ENCODE results near the gene GSE1.

Gene GSE1

DNA sequence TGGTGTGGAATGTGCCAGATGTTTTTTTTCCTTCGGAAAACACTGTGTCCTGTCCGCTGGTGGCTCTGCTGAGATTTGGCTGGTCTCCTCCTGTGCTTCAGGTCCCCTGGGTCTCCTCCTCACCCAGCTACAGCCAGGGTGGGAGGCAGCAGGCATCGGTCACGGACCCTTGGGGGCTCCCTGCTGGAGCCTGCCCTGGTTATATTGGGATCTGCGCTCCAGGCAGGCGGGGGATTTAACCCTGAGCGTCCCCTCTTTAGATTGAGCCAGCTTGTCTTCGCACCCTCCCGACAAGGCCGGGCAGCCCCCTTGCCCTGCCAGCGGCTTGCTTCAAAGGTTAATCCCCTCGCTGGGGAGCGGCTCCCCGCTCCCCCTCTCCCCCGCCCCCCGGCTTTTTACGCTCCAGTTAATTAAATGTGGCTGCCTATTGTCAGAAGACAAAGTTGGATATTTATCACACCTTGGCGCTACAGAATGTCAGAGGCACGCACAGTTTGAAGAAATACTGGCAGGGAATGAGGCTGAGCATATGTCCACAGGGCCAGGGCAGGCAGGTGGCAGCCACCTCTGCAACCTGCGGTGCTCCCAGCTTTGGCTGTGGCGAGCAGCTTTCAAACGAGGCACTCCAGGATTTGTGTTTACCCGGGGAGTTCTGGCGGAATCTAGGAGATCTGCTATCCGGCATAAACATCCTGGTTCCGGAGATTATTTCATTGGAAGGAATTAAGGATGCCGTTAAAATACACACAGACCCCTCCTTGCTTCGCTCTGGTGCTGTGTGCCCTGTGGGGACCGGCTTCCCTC lies 38.2 kb upstream of the GSE1 start:
- no peak for DNase-seq

DNA sequence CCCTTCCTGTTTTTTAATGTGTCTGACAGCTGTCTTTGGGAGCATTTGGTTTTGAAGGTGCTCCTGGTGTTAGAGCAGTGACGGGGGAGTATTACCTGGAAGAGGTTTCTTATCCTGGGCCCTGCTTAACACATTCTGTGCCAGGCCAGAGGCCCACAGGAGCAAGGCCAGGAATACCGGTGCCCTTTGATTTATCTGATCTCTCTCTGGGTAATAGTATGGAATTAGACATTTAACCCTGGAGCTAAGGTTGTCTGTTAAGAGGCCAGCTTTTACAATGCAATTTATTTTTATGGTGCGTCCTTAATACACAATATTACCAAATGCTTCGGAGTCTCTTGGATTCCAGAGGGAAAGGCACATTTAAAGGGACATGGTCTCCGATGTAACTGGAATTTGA lies 37.2 kb upstream of the GSE1 start:
- no peak for DNase-seq

DNA sequence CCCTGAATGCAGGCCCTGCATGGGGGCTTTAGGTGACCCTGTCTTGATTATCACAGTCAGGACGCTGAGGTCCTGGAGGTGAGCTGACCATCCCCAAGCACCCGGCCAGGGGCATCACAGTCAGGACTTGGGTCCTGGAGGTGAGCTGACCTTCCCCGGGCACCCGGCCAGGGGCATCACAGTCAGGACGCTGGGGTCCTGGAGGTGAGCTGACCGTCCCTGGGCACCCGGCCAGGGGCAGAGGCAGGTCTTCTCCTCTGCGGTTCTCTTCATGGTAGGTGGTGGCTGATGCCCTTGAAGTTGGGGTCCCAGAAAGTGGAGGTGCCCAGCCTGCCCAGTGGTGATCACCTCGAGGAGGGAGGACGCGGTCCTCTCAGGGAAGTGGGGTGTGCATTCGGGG lies 36.2 kb upstream of the GSE1 start:
- DNase-seq, result no peak

DNA sequence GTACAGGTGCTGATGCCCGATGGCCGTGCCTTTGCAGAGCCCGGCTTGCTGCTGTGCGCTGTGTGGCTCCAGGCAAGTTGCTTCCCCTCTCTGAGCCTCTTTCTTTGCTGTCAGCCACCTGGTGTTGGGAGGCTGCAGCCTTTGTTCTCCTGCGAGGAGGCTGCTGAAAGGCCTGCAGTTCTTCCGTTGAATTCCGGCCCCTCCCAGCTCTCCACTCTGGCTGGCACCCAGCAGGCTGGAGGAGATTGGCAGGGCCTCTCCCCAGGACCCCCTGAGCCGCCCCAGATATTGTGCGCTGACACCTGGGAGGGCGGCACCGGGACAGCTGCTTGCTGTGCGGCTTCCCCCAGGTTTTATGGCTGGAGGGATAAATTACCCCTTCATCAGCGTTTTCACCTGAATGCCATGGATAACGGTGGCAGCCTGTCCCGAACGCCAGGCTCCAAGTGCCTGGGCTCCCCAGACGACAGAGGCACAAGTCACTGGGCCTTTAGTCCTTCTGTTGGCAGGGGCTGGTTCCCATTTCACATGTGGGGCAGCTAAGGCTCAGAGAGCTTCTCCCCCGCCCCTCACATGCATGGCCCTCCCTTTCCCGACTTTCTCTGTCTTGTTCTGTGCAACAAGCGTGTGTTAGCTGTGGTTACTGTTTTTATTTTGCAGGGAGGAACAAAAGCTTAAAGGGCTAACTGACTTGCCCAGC lies 35.1 kb upstream of the GSE1 start:
- no peak for DNase-seq

DNA sequence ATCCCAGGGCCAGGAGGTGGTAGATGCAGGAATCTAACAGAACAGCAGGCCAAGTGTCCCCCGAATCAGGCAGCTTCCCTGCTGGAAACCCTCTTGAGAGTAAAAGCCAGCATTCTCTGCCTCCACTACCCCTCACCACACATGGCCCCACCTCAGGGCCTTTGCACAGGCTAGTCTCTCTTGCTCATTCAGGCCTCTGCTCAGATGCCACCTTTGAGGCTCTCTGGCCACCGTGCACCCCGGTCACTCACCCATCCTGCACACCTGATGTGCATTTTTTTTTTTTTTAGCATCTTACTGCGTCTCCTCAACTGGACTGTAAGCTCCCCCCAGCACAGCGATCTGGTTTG lies 34.5 kb upstream of the GSE1 start:
- no peak for DNase-seq

DNA sequence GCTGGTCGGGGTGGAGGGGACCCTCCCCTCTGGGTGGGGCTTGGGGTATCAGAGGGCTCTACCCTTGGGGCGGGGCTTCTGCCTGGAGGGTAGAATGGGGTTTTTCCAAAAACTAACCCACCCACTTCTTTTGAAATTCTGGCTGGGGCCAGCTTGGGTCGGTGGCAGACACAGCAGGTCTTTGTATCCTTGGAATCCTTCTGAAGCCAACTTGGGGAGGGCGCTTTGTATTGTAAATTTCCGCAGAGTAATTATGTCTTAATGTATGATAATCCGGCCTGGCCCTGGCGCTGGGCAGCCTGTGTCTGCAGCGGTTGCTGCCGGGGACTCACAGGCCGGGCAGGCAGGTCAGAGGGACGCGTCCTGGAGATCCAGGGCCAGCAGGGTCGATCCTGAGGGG lies 33.9 kb upstream of the GSE1 start:
- no peak for DNase-seq

DNA sequence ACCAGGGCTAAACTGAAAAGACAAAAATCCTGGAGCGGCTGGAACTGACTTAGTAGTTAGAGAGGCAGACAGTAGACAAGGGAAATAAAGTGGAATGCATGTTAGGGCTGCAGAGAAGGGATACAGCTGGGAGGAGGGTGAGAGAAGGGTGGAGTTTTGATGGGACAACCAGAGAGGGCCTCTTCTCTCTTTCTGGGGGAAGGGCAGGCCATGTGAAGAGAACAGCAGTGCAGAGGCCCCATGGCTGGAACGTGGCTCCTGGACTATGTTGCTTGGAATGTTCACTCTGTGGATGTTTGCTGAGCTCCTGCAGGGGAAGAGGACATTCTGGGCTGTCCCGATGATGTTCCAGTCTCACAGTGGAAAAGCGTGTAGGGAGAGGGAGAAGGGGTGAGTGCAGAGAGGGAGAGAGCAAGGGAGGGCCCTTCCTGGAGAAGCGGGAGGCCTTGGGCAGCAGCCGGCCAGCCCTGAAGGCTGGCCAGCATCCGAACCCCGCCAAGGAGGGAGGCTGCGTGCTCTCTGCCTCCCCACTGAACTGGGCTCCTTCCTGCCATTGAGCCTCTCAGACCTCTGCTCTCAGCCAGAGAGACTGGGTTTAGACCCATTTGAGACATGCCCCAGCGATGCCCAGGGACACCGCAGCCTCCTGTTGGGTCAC lies 33.1 kb upstream of the GSE1 start:
- DNase-seq, result no peak

DNA sequence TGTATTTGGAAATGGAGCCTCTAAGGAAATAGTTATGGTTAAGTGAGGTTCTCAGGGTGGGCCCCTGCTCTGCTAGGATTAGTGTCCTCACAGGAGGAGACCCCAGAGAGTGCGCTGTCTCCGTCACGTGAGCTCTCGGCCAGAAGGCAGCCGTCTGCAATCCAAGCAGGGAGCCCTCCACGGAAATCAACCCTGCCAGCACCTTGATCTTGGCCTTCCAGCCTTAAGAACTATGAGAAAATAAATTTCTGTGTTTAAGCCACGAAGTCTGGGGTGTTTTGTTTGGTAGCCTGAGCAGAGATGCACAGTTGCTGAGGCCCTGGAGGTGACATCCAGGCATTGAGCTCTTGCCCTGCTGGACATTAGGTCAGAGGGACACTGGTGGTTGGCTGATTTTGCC lies 32.4 kb upstream of the GSE1 start:
- DNase-seq, result no peak

DNA sequence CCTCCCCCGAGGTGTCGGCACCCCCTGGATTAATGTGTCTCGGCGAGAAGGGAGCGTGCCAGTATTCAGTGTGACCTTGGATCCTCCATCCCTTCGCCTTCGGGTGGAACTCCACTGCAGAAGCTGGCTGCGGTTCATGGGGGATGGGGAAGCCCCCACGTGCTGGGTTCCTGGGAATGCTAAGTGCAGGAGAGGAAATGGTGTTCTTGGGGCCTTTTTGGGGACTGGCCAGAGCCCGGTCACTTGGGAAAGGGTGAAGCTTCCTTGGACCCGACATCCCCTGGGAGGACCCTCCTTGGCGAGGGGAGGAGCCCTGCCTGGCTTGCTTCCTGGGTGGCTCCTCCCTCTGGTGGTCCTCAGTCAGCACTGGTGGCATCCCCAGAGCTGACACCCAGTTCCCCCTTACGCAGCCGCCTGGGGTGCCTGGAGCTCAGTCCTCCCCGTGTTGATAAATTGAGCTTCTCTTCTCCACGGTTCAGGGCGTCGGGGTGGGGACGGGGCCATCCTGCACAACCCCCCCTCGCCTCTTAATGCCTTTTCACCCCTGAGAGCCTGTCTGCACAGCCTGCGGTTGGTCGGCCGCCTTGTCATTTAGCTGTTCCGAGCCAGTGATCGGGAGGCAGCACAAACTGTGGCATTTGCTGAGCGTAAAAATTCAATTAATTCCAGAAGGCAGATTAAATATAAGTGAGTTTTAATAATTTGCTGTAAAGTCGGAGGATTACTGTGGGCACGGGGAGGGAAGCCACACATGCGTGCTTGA lies 30.7 kb upstream of the GSE1 start:
- DNase-seq, result no peak

DNA sequence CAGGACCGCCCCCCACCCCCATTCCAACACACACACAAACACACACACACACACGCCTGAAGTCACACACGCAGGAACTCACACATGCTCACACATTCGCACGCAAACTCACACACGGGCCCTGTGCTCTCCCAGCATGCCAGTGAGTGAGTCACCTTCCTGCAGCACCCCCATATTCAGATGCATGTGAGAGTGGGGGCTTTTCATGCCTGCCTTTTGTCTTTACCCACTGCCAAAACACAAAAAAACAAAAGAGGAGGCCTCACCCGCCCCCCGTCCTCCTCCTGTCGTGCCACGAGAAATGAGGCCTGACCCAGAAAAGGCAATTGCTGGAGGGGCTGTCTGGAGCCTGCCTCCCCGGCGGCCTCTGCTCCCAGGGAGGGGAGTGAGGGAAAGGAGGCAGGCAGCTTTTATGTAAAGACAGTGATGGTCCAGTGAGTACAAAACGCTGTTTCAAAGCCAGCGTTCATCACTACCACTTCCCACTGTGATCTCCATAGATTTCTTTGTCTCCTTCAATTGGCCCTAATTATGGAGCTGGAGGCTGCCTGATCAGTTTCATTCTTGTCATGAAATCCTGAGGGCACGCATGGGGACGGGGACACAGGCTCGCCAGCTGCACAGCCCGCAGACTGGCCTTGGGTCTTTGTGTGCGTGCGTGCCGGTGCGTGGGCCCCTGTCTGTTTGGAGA lies 29.5 kb upstream of the GSE1 start:
- DNase-seq, result no peak

DNA sequence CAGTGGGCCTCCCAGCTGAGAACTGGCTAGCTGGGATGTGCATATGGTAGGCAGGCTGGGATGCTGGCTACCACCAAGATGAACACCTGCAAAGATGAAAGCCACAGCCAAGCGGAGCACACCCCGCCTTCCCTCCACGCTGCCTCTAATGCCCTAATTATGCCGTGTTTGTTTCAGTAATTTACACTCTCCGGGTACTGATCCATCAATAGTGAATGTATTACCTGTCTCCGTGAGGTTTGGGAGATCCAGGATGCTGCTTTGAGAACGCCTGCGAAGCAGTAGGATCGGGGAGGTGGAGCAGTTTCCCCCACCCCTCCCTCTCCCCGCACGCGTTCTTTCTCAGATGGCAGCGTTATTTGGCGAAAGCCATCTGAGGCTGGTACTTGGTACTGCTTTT lies 28.9 kb upstream of the GSE1 start:
- DNase-seq, result no peak

DNA sequence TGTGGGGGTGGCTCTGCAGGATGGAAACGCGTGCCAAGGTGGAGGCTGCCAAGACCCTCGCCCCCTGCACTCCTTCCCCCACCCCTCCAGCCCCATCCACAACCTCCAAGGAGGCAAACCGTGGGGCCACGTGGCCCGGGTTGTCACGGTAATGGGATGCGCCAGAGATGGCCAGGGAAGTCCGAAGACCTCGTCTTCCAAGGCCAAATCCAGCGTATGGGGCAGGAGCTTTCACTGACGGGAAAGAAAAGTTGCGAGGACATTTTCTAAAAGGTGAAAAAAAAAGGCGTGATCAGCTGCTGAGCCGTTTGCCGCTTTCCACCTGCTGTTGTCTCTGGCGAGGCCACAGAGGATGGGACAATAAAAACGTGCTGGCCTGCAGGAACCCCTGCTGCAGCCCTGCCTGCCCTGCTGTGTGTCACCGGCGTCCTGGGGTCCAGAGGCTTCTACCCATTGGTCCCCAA lies 28.3 kb upstream of the GSE1 start:
- no peak for DNase-seq

DNA sequence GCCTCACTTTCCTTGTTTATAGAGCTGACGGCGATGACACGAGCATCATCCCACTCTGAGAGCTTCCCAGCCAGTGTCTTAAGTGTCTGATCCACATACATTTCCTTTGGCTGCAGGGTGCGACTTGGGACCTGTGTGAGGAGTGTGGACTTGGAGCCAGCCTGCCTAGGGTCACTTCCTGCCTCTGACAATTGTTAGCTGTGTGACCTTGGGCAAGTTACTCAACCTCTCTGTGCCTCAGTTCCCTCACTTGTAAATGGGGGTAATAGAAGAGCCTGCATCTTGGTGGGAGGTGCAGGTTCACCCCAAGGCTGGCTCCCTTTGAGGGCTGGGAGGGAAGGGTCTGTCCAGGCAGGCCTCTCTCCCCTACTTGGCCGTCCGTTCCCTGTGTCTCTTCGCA lies 27.4 kb upstream of the GSE1 start:
- DNase-seq, result no peak

DNA sequence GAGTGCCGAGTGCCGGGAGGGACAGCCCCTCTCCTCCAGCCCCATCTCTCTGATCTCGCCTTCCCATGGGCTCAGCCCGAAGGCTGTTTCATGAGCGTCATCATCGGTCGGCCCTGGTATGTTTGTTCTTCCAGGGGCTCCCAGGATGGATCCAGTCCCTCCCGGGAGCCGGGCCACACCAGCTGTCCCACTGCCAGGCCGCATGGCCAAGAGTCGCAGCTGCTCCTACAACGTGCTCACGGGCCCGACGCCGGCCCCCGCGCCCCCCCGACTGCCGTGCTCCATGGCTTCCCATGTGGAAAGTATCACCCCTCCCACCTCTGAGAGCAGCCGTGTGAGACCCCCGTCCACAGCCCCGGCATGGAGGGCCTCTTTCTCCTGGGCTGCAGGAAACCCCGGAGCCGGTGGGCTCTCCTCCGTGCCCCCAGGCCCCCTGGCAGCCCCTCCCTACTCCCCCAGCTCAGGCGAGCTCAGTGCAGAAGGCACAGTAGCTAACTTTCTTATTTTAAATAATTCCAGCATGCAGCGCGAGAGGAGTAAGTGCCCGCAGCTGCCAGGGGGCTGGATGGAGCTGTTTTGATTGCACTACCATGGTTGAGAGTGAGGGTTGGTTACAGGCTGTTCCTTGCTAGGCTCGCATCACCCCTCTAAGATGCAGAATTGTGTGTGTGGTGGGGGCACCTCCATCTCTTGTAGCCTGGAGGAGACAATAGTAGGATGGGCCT lies 26.6 kb upstream of the GSE1 start:
- DNase-seq, result no peak

DNA sequence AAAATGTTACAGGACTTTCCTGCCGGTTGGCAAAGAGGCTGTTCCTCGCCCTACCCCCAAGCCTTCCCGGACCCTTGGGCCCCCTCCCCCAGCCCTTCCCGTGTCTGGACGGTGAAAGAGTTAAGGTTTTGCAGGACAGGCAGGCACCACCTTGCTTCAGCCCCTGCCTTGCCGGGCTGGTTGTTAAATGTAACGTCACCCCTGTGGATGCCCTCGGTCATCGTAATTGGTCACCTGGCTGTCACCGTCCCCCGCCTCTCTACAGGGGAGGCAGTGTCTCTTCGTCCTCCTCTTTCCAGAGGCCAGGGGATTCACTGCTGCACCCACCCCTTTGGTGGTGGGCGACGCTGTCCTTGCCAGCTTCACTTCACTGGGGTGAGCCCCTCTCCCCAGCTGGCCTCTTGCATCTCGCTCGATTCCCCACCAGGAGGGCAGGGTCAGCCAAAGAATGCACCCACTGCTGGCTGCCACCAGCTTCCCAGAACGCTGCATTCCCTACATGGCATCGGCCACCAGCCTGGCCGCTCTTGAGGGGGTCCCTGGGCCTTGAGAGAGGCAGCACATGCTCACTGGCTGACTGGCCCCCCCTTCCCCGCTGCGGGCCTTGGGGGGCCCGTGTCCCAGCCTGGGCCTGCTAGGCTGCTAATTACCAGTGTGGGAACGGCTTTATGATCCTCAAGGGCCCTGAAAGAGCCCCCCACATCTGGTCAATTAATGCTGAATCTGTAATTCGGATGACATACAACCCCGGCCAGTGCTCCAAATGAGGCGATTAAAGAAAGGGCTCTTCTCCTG lies 25.2 kb upstream of the GSE1 start:
- no peak for DNase-seq

DNA sequence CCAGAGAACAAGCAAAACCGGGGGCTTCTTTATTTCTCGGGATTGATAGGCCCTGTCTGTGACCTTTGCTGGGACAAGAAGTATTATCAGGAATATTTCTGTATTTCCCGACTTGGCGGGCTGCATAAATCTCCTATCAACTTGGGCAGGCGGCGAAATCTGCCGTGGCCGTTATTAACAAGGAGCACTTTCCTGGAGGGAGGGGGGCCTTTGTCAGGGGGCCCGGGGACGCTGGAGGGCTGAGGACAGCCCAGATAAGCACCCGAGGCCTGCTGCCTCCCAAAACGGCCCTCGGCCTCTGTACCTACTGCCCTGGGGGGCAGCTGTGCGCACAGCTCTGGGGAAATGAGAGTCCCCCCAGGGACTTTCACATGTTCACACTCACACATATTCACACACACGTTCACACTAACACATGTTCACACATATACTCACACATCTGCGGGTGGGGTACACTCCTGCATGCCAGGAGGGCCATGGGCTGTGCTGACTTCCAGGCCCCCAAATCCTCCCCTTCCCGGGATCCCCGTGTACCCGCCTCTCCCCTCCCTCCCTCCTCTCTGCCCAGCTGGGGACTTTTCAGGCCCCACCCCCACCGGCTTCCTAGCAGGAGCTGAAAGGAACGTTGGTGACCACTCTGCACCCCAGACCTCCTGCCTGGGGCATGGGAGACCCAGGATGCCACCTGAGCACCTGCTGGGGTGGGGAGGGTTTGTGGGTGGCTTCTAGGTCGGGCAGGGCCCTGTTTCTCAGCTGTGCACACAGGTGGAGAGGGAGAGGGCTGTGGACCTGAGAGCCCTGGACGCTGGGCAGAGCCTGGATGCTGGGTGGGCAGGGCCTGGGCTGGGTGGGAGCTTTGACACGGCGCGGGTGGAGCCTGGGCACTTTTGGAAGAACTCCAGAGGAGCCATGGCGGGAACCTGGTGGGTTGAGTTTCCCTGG lies 24.3 kb upstream of the GSE1 start:
- no peak for DNase-seq

DNA sequence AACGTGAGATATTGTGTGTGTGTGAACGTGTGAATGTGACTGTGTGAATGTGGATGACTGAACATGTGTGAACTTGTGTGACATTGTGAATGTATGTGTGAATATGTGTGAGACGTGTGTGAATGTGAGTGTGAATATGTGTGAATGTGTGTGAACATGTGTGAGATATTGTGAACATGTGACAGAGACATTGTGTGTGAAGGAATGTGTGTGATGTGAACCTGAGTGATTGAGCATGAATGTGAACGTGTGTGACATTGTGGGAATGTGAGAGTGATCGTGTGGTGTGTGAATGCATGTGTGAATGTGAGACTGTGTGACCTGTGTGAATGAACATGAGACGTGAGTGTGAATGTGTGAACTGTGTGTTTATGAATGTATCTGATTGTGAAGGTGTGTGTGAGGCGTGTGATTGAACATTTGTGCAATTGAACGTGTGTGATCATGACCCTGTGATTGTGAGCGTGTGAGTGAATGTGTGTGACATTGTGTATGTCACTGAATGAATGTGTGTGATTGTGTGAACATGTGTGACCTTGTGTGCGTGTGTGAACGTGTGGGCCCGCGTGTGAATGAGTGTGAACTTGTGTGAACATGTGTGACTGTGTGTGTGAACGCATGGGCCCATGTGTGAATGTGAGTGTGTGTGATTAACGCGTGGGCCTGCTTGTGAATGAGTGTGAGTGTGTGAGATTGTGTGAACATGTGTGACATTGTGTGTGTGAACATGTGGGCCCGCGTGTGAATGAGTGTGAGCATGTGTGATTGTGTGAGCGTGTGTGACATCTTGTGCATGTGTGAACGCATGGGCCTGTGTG lies 23.2 kb upstream of the GSE1 start:
- DNase-seq, result no peak

DNA sequence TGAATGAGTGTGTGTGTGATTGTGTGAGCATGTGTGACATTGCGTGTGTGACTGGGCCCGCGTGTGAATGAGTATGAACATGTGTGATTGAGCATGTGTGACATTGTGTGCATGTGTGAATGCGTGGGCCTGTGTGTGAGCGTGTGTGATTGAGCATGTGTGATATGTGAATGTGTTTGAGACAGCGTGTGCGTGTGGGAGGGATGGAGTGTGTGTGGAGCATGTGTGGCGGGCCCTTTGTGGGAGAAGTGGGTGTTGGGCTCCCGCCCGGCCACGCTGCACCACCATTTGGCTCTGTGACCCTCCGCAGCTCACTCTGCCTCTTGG lies 22.7 kb upstream of the GSE1 start:
- no peak for DNase-seq

DNA sequence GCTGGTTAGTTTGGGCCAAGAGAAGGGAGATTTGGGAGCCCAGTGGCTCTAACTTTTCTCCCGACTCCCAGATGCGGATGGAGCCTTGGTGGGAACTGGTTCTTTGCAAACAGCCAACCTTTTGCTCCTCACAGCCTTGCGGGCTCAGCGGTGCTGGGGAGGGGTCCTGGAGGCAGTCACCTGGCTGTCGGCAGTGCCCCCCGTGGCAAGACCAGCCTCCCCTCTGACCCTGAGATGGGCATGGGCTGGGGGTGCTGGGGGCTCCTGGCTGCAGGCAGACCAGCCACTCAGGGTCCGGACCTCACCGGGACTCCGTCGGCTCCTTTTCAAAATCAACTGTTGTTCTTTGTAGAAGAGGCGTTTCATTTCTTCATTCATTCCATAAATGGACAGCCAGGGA lies 21.7 kb upstream of the GSE1 start:
- no peak for DNase-seq
